GM18870 (cell line): ENCODE data around the gene ZNF451.

ENCODE experiments used
- ATAC-seq: cut with Tn5 transposase; IDR thresholded peaks from one replicate; pipeline ENCODE4 v1.9.1; 2021; ENCODE audit warnings: moderate library complexity; ENCODE audit not compliant: unreplicated experiment

Gene ZNF451

DNA sequence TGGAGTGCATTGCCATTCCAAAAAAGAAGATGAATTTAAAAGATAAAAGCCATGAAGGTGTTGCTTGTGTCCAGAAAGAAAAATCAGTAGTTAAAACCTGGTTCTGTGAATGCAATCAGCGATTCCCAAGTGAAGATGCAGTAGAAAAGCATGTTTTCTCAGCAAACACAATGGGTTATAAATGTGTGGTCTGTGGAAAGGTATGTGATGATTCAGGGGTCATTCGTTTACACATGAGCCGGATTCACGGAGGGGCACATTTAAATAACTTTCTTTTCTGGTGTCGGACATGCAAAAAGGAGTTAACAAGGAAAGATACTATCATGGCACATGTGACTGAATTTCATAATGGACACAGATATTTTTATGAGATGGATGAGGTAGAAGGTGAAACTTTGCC is 57.4 kb downstream of the ZNF451 start:
- ATAC-seq = no peak

DNA sequence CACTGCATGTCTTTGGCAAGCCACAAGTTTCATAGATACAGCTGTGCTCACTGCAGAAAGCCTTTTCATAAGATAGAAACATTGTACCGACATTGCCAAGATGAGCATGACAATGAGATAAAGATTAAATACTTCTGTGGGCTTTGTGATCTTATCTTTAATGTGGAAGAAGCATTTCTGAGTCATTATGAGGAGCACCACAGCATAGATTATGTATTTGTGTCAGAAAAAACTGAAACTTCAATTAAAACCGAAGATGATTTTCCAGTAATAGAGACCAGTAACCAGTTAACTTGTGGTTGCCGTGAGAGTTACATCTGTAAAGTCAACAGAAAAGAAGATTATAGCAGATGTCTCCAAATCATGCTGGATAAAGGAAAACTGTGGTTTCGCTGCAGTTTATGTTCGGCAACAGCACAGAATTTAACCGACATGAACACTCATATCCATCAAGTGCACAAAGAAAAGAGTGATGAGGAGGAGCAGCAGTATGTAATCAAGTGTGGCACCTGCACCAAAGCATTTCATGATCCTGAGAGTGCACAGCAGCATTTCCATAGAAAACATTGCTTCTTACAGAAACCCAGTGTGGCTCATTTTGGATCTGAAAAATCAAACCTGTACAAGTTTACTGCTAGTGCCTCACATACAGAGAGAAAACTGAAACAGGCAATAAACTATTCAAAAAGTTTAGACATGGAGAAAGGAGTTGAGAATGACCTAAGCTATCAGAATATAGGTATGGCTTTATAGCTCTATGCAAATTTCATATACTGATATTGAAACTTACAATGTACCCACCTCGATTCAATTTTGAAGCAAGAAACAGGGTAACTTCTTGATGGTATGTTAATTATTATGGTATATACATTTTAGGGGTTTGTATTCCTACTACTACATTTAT is 58.2 kb downstream of the ZNF451 start:
- no peak for ATAC-seq

DNA sequence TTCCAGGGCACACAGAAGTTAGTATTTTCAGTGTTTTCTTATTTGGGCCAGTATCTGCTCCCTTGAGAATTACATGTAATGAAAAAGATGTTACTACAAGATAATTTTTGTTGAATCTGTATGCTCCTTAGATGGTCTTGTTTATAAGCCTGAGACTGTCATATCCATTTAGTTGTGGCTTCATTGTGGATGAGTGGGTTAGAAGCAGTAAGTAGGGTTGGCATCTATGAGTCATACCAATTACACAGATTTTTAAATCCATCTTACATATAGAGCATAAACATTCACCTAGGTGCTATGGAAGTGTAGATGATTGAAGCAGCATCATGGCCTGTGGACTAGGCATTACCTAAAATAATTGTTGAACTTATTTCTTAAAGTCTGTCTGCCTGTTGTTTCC is 68.7 kb downstream of the ZNF451 start:
- ATAC-seq = no peak

DNA sequence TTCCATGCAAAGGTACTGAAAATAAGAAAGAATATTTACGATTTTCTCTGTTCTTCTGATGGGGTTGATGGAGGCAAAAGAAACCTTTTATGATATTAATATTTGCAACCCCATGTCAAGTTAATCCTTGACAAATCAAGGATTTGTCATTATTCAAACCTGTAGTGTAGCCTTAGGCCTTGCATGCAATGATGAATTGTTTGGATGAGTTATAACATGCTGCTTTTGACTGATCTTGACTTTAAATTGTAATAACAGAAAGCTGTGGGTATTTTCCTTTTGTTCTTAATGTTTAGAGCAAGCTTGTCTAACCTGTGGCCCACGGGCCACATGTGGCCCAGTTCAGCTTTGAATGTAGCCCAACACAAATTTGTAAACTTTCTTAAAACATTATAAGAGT is 69.1 kb downstream of the ZNF451 start:
- no peak for ATAC-seq

DNA sequence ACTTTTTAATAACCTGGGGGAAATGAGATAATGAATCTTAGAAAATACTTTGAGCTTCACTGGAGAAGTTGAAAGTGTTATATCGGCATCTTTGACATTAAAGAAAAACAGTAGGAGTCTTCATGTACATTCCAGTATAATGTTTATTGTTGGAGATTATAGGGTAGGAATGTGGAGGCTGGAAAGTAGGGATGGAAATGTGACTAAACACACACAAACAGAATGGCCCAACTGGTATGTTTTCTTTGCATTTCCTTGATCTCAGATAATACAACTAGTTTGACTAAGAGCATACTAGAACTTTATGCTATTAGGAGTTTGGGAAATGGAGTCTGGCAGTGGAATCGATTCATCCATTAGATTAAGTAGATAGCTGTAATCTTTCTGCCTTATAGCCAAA is 72.0 kb downstream of the ZNF451 start:
- ATAC-seq = no peak

DNA sequence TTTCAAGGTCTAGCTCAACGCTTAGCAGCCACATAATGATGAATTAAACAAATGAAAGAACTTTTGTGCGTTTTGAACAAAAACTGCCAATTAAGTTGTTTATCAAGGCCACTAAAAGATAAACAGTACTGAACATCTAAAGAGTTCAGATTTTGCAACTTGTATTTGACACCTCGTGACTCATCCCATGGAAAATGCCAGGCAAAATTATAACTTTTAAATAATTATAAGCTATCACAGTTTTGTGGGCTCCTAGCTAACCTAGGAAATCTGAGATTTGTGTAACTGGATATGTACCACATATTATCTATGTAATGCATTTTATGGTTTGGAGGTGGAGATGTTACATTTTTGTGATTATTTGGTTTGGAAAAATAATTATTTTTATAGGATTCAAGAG is 72.5 kb downstream of the ZNF451 start:
- no peak for ATAC-seq

DNA sequence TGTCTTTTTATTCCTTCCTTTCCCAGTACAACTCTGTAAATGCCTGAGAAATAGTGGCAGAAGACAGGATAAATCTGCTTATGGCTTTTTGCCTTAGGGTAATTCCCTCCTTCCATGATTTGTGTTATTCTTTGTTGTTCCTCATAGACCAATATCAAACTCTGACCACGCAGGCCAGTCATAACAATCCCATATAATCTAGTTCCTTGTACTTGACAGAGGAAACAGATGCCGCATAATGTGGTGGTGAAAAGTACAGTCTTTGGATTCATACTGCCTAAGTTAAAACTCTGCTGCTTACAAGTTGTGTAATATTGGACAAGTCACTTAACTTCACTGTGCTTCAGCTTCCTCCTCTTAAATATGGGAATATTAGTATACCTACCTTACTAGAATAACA is 74.0 kb downstream of the ZNF451 start:
- ATAC-seq = no peak

DNA sequence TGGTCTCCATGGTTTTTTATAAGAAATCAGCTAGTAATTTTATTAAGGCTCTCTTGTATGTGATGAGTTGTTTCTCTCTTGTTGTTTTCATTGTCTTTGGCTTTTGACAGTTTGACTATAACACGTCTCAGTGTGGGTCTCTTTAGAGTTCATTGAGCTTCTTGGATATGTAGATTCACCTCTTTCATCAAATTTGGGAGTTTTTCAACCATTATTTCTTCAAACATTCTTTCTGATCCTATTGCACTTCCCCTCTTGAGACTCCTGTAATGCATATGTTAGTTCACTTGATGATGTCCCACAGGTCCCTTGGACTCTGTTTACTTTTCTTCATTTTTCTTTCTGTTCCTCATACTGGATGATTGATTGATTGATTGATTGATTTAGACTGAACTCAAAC is 75.1 kb downstream of the ZNF451 start:
- ATAC-seq = no peak

DNA sequence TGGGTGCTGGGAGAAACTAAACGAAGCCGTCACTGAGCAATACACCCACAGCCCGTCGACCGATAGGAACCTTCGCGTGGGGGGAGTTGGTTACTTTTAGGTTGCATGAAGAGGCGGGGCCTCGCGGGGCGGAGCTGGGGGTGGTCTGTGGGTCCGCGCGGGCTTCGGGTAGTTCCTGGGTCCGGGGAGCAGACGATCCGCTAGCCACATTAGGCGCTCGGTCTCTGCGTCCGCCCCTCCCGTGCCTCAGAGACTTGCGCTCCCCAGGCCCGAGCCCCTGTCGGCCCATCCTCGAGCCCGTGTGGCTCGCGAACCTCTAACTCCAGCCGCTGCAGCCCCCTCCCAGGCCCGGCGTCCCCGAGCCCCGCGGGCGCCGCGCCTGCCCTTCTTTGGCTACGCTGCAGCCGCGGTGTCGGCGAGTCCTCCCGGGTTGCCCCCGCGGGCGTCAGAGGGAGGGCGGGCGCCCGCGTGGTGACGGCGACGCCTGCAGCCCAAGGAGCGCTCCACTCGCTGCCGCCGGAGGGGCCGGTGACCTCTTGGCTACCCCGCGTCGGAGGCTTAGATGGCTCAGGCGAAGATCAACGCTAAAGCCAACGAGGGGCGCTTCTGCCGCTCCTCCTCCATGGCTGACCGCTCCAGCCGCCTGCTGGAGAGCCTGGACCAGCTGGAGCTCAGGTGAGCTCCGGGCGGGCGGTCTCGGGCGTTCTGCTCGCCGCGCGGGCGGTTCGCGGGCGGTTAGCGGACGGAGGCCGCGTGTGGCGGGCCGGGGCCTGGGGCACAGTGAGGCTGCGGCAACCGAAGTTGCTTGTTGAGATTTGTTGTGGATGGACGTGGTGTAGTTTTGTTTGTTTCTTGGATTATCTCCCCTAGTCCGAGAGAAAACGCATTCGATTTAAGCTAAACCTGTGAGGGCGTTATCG is 82.4 kb downstream of the ZNF451 start, which contains the start of gene BAG2:
Gene BAG2, plus strand, starts transcription at position 191 of the 920 bp plus-strand sequence. Its CDS starts 372 bp downstream, at position 563.
- ATAC-seq = peak; percentile 81

DNA sequence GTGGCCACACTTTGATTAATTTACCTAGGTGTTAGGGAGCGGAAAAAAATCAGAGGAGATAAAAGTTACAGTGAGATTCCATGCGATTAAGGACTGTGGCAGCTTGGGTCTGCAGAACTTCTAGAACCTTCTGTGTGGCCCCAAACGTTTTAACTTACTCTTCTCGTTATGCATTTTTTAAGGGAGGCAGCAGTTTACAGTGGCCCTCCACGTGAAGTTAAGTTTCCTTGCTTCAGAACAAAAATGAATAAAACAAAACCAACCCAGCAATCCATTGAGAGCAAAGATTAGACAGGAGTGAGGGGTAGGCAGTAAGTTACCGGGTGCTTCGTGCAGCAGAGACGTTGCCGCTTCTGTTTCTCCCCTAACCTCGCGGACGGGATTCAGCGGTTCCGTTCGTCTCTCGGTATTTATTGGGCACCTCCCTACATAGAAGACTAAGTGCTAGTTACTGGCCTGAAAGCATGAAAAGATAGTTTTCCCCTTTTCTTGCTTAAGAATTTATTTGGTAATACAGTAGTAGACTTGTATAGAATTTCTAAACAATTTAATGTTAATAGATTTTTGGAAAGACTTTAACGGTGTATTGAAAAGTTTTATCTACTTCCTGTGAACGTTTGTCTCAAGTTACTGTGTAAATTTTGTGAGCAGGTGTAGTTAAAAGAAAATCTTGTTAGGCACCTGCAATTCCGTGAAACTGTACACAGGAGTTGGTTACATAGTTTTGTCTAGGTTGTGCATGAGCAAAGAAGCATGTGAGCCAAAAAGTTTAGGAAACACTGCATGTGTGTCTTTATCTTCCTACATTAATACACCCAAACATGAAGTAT is 83.3 kb downstream of the ZNF451 start:
- no peak for ATAC-seq

DNA sequence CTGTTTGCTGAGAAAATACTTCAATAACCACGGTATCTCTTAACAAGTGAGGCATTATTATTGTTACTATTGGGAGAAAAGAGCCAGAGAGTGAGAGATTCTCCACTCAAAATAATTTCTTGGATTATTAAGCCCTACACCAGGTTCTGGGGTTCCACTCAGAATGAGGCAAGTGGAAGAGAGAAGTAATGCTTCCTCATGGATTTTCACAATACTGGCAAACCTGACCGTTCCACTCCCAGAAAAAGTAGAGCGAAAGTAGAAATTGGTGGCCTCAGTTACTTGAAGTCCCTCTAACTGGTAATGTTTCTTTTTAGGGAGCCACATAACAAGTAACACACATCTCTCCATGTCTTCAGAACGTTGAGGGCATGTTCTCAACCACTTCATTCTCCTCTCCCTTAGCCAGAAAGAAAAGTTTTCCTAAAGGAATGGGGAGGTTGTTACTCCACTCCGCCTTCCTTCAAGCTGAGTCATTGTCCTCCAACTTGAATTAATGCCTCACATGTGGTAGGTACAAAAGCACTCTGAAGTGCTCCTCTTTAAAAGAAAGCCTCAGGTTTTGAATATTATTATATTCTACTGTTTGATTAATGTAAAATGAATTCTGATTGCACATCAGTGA is 84.0 kb downstream of the ZNF451 start:
- no peak for ATAC-seq

DNA sequence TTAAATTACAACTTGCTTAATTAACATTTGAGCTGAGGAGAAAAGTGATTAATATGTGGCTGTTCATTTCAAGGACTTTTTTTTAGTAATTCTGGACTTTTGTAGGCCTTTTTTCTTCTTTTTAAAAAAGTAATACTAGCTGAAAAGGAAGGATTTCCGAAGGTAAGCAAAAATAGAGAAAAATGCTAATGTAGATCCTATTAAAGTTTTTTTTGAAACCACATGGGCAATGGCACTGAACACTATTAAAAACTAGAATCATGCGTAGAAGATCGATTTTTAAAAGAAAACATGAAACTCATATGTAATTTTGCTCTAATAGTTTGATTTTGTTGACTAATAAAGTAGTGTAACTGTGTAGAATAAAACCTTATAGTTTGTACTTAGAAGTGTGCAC is 84.5 kb downstream of the ZNF451 start:
- ATAC-seq = no peak

DNA sequence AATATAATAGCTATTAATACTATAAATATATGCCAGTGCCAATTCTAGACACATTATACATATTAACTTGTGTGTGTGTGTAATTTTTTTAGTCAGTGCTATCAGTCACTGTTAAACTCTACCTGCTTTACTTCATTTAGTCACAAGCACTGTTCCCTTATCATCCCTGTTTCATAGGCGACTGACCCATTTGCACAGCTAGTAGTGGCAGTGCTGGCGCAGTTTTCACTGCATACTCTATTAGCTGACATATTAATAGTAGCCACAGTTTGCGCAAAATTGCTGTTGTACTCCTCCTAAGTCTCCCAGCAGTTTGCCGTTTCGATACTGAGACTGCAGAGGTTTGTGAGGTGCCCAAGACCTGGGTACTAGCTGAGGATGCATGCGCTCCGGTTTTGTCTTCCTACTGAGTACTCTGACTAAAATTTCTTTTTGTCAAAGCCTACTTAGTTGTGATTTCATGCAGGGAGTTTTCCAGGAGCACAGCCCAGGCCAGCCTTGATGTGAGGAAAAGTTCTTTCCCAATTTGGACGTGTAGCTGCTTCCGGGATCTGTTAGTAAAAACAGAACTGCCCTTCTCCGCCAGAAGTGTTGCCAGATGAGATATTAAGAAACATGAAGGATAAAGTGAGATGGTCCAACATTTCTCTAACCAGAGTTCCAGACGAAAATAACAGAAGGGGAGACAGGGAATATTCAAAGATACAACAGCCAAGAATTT is 87.7 kb downstream of the ZNF451 start:
- no peak for ATAC-seq

DNA sequence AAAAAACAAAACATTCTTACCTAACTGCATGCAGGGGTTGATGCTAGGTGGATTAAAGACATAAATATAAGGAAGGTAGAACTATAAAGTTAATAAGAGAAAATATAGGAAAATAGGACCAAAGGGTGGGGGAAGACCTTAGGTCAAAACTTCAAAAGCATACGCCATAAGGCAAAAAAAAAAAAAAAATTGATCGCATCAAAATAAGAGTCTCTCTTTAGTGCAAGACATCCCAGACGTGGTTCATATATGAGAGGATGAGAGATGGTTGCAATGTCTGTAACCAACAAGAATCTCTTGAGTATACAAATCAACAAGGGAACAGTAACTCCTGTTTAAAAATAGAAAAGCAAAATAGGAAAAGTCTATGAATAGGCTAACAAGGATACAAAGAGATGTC is 90.6 kb downstream of the ZNF451 start:
- ATAC-seq = no peak

DNA sequence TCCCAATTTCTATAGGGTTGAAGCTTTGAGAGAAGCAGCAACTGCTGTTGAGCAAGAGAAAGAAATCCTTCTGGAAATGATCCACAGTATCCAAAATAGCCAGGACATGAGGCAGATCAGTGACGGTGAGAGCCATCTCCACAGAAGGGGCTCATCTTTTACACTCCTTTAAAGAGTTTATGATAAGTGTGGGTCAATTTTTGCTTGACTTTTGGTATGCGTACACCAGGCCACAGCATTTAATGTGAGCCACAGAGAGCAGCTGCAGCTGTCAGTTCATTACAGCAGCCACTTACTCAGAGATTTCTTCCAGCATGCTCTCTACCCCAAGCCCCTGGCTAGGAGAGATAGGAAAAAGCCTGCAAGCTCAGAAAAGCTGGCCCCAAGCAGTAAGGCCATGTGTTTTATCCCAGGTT is 92.0 kb downstream of the ZNF451 start:
- no peak for ATAC-seq

DNA sequence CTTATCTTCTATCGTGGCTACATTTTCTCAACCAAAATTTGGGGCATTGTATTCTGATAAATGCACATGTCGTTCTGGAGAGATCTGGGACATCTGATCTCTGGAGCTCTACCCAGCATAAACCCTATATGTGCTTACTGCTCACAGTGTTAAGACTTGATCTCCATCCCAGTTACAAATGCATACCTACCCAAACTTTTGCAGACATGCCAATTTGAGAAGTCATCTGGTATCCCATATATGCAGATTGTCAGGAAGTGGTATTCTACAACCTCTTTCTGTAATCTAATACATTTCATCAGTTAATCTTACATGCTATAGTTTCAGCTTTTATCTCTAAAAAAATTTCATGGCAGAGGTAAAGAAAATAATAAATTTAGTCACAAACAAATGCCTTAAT is 93.3 kb downstream of the ZNF451 start:
- ATAC-seq = no peak

DNA sequence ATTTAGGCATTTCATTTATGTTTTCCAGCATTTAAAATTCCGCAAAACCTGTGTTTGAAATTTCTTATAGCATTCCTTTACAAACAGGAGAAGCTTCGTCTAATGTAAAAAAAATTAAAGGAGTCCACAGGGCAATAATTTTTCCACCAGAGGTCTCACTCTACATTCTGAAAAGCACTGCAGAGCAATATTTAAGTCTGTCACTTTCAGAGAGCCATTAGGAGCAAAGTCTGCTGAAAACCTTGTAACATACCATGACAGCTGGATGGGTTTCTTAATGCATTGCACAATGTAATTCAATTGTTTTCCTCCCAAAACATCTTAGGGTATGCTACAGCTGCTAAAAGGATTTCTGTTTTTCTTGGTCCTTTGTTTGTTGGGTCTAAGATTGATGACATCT is 100.2 kb downstream of the ZNF451 start:
- ATAC-seq = no peak

DNA sequence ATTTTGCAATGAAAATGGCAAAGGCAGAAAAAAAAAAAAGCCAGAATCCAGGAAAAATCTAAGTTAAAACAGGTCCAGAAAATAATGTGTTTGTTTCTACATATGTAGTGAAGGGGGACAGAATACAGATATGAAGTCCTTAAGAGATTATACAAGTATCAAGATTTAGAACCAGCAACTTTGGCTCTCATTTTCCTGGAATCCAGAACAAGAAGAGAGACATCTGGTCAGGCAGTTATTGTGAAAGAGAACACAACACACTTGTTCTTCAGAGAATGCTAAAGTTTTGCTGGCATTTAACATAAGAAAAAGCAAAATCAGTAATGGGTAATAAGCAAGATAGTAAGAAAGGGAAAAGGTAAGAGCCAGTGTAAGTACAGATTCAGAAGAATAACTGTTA is 103.2 kb downstream of the ZNF451 start:
- ATAC-seq = no peak

DNA sequence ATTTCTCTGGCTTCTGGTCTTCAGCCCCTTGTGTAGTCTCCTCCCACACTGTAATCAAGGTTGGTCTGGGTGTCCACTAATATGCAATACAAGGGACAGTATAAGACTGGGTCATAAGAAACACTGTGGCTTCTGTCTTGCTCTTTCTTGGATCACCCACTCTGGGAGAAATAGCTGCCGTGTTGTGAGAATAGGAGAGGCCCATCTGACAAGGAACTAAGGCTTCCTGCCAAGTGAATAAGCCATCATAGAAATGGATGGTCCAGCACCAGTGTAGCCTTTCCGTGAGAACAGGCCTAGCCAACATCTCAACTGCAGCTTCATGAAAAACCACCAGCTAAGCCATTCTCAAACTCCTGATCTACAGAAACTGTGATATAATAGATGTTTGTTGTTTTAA is 105.5 kb downstream of the ZNF451 start:
- no peak for ATAC-seq
